ENCODE data around the gene TRIM27.
"Not testable (repeated sequence)": the region's sequence is repeated elsewhere in the genome, so short reads cannot be mapped to it uniquely, and the experiment has no call there.

TRIM27 gene

GRCh38 chr6:28941684-28942448 is 18.1 kb upstream of the TRIM27 start:
- DNase-seq (ENCODE audit: low read depth in 2 of 2), result peak in 1 of 2 experiments; percentile 61

DNA sequence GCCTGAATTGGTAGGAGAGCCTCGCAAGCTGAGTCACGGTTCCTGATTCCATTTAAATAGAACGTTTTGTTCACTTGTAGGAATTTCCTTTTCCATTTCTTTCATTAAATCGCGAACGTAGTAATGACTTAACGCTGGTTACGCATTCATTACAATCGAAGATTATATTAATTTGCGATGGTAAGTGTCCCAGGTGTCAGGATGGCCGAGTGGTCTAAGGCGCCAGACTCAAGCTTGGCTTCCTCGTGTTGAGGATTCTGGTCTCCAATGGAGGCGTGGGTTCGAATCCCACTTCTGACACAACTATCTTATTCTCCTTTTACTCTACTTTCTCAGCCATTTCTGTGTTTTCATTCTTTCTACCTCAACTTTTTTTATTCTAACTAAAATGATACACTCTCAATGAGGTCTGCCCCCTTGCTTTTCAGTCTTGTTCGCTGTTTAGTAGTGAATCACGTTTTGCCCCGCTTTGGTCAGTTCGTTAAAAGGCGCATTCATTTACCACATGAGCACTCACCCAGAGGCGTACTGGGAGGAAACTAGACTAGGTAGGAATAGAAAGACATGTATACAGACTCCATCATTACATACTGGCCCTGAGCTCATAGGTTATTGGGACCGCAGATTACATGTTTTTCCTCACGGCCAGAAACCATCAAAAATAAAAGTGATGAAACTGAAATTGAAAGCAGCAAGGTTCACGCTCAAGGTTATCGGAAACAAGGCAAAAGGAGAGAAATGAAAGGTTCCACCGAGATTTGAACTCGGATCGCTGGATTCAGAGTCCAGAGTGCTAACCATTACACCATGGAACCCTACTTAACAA is 17.3 kb upstream of the TRIM27 start:
- peak; percentile 68 to 70 for DNase-seq (ENCODE audit: low read depth in 2 of 2)

GRCh38 chr6:28940294-28940857 is 16.6 kb upstream of the TRIM27 start:
- peak in 1 of 2 experiments; percentile 12 for DNase-seq (ENCODE audit: low read depth in 2 of 2)

GRCh38 chr6:28933069-28933468 is 9.3 kb upstream of the TRIM27 start:
- no peak for DNase-seq (ENCODE audit: low read depth in 2 of 2)

GRCh38 chr6:28929887-28930620 is 6.3 kb upstream of the TRIM27 start:
- no peak for DNase-seq (ENCODE audit: low read depth in 2 of 2)

- DNase-seq (ENCODE audit: low read depth in 2 of 2), result not testable (repeated sequence)
Observed at GRCh38 chr6:28929339-28929738, 5.6 kb upstream of the TRIM27 start.

DNA sequence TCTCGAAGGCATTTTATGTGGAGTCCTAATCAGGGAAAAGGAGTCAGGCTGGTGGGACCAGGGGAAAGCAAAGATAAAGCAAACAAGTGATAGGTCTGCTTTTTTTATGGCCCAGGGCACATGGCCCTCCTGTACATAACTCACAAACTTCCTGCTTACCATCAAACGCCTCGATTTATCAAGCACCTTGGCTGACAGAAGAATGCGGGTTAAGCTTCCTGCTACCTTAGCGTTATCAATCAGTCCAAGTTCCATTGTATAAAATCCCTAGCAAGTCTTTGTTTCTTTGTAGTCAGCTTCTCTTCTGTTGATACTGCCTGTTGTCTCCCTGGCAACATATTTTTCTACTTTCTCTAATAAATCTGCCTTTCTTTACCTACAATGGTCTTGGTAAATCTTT is 4.1 kb upstream of the TRIM27 start:
- DNase-seq (ENCODE audit: low read depth in 2 of 2), result no peak

- DNase-seq (ENCODE audit: low read depth in 2 of 2), result peak in 1 of 2 experiments; percentile 31
Observed at GRCh38 chr6:28922821-28923317, 916 bp downstream of the TRIM27 start.

- DNase-seq (ENCODE audit: low read depth in 2 of 2), result no peak
Observed at GRCh38 chr6:28922004-28922820, 1.6 kb downstream of the TRIM27 start.

- DNase-seq (ENCODE audit: low read depth in 2 of 2), result no peak
Observed at GRCh38 chr6:28920281-28920680, 3.5 kb downstream of the TRIM27 start.

DNA sequence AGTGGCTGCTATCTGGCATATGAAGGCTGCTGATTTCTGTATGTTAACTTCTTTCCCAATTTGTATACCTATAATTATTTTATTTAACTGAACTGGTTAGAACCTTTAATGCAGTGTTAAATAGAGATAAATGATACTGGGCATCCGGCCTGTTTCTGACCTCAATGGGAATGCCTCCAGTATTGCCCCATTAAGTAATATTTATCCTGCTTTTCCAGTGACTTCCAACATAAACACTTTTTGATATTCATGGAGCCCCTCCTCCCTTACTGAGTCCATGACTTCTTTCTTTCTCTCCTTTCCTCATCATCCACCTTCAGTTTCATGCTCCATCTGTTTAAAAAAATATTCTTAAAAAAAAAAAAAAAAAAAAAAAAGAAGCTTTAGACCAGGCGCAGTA is 8.8 kb downstream of the TRIM27 start:
- no peak for DNase-seq (ENCODE audit: low read depth in 2 of 2)

- DNase-seq (ENCODE audit: low read depth in 2 of 2), result no peak
Observed at GRCh38 chr6:28910901-28911690, 12.7 kb downstream of the TRIM27 start.

- no peak for DNase-seq (ENCODE audit: low read depth in 2 of 2)
Observed at GRCh38 chr6:28907394-28907793, 16.4 kb downstream of the TRIM27 start.

GRCh38 chr6:28906669-28907068 is 17.1 kb downstream of the TRIM27 start:
- no peak for DNase-seq (ENCODE audit: low read depth in 2 of 2)

GRCh38 chr6:28903686-28904085 is 20.1 kb downstream of the TRIM27 start:
- DNase-seq (ENCODE audit: low read depth in 2 of 2), result no peak

GRCh38 chr6:28901831-28902230 is 22.0 kb downstream of the TRIM27 start:
- DNase-seq (ENCODE audit: low read depth in 2 of 2), result no peak

GRCh38 chr6:28900577-28901256 is 23.1 kb downstream of the TRIM27 start:
- no peak for DNase-seq (ENCODE audit: low read depth in 2 of 2)

DNA sequence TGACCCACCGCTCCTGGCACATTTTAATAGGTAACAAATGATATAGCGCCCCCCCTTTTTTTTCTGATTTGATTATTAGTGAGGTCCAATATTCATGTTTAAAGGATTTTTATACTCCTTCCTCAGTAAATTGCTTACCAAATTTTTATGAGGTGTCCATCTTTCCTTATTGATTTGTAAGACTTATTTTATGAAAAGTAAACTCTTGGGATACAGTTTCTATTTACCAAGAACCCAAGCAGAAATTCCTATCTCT is 25.1 kb downstream of the TRIM27 start:
- DNase-seq (ENCODE audit: low read depth in 2 of 2), result no peak

- no peak for DNase-seq (ENCODE audit: low read depth in 2 of 2)
Observed at GRCh38 chr6:28897369-28897745, 26.4 kb downstream of the TRIM27 start.
